ENCODE measurements around the gene CDH12. TPM values are rescaled to one million over a fixed set of nuclear protein-coding genes. Genes with fewer than 3 reads are reported as not detected.

The CDH12 gene
- total and polyA plus RNA-seq, 7 donors: not detected

DNA sequence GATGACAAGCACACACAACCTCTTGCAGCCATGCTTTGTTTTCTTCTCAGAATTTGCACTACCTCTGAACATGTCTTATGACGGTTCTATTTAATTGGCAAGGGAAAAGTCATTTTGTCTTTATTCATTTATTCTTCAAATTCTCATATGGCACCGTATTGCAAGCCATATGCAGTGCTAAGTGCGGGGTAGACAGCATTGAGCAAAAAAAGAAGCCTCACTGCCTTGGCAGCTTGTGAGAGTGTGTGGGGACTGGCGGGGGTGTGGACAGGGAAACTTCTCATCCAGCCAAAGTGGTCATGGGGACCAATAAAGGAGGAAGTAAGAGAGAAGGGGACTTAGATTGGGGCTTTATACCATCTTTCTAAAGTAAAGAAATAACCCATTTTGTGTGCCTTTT, 160.0 kb downstream of the CDH12 start:
- Histone ChIP-seq H3K27ac (no peak overlapping the region), H3K27me3 (ENCODE audit: insufficient read depth in 3 of 3, low read length in 2 of 3) (no peaks in the 10 kb centered on the region), H3K4me3 (no peak overlapping the region), H3K36me3 (ENCODE audit: insufficient read depth in 1 of 2, low read depth in 1 of 2) (no peaks in the 10 kb centered on the region), H3K4me1 (no peaks in the 10 kb centered on the region), H3K9me3 (no peaks in the 10 kb centered on the region)
- TF ChIP-seq, protein P1, sequence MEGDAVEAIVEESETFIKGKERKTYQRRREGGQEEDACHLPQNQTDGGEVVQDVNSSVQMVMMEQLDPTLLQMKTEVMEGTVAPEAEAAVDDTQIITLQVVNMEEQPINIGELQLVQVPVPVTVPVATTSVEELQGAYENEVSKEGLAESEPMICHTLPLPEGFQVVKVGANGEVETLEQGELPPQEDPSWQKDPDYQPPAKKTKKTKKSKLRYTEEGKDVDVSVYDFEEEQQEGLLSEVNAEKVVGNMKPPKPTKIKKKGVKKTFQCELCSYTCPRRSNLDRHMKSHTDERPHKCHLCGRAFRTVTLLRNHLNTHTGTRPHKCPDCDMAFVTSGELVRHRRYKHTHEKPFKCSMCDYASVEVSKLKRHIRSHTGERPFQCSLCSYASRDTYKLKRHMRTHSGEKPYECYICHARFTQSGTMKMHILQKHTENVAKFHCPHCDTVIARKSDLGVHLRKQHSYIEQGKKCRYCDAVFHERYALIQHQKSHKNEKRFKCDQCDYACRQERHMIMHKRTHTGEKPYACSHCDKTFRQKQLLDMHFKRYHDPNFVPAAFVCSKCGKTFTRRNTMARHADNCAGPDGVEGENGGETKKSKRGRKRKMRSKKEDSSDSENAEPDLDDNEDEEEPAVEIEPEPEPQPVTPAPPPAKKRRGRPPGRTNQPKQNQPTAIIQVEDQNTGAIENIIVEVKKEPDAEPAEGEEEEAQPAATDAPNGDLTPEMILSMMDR (IDR thresholded peaks at IDR 0.05): no peak
- no peak for DNase-seq
- WGBS, 3 donors: 65 to 93% (median 91%) methylated on average over 4 of the region's 4 CpGs
- intact Hi-C loops (cut with DNase I): no loop called here
- no peak for ATAC-seq

DNA sequence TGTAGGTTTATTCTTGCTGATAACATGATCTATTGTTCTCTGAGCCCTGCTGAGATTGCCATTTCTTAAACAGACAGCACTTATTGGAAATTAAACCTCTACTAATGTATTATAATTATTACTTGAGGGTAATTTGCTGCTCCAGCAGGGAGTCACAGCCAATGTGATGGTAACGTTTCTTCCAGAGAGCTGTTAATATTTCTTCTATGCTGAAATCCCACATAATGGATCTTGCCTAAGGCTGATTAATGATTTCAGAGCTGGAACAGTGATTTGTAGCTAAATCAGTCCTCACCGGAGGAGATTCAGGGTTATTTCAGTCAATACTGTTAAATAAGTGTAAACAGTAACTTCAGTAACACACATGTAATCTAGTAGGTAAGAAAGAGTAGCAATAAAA, 170.1 kb downstream of the CDH12 start:
- 34 to 42% (median 36%) methylated on average over 2 of the region's 2 CpGs for WGBS, 3 donors
- ATAC-seq: no peak
- DNase-seq: no peak
- H3K4me1 ChIP-seq: no peaks in the 10 kb centered on the region
- intact Hi-C loops (cut with DNase I): no loop called here
- TF ChIP-seq, protein P1 (IDR thresholded peaks at IDR 0.05): no peak
- H3K36me3 ChIP-seq (ENCODE audit: insufficient read depth in 1 of 2, low read depth in 1 of 2): no peaks in the 10 kb centered on the region
- no peak overlapping the region for H3K27ac ChIP-seq
- no peaks in the 10 kb centered on the region for H3K9me3 ChIP-seq
- no peak overlapping the region for H3K4me3 ChIP-seq
- no peaks in the 10 kb centered on the region for H3K27me3 ChIP-seq (ENCODE audit: insufficient read depth in 3 of 3, low read length in 2 of 3)

DNA sequence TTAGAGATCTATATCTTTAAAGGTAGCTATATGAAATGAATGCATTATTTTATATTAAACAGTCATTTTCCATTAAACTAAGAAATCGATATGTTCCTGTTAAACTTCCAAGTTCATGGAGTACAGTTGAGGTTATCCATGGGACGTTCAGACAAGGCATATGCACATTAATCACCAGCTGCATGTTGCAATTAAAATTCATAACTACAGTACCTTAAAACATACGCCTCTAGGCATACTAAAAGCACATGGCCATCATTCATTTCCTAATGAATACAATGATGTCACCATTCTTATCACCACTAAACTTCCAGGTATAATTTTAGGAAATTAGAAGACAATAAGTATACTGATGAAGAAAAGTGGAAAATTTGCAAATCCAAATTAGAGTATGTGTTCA, 174.3 kb downstream of the CDH12 start:
- Histone ChIP-seq H3K27me3 (ENCODE audit: insufficient read depth in 3 of 3, low read length in 2 of 3) (no peaks in the 10 kb centered on the region), H3K4me1 (no peaks in the 10 kb centered on the region), H3K36me3 (ENCODE audit: insufficient read depth in 1 of 2, low read depth in 1 of 2) (no peaks in the 10 kb centered on the region), H3K9me3 (no peaks in the 10 kb centered on the region), H3K27ac (no peak overlapping the region), H3K4me3 (no peak overlapping the region)
- 61 to 68% (median 66%) methylated on average over 3 of the region's 3 CpGs for WGBS, 3 donors
- ATAC-seq: no peak
- no peak for DNase-seq
- intact Hi-C loops (cut with DNase I): no loop called here
- TF ChIP-seq, protein P1 (IDR thresholded peaks at IDR 0.05): no peak

DNA sequence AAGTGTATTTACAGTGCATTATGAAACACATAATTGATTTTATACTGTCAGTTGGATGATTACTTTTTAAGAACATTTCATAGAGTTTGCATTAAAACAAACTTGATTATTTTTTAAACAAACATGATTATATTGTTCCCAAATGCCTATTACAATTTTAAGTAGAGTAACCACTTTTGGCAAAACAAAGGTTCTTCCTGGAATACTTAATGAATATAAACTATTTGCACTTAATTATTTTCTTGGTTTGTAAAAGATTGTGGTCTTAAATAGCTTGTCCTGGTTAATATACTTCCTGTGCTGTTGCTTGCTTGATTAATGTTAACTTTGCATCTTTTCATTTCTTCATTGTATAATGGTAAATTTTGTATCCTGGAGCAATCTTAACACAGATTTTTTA, 180.0 kb downstream of the CDH12 start:
- Histone ChIP-seq H3K4me3 (no peak overlapping the region), H3K36me3 (ENCODE audit: insufficient read depth in 1 of 2, low read depth in 1 of 2) (no peaks in the 10 kb centered on the region), H3K27me3 (ENCODE audit: insufficient read depth in 3 of 3, low read length in 2 of 3) (no peaks in the 10 kb centered on the region), H3K9me3 (no peaks in the 10 kb centered on the region), H3K27ac (no peak overlapping the region), H3K4me1 (no peaks in the 10 kb centered on the region)
- intact Hi-C loops (cut with DNase I): no loop called here
- DNase-seq (no peak), ATAC-seq (no peak)
- TF ChIP-seq, protein P1 (IDR thresholded peaks at IDR 0.05): no peak

DNA sequence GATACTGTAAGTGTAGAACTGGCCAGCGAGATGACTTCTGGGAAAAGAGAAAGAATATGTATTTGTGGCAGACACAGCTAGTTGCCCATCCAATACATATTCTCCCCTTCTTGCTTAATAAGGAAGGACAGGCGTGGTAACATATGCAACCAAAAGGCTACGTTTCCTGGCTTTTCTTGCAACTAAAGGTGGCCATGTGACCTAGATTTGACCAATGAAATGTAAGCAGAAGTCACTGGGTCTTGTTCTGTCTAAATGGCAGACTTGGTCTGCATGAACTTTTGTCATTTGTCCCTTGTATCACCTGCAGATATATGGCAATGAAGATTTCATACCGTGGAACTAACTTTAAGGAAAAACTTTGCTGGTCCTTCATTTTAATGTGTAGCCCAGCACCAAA, 183.8 kb downstream of the CDH12 start:
- Histone ChIP-seq H3K27me3 (ENCODE audit: insufficient read depth in 3 of 3, low read length in 2 of 3) (no peaks in the 10 kb centered on the region), H3K9me3 (no peaks in the 10 kb centered on the region), H3K27ac (no peak overlapping the region), H3K36me3 (ENCODE audit: insufficient read depth in 1 of 2, low read depth in 1 of 2) (no peaks in the 10 kb centered on the region), H3K4me3 (no peak overlapping the region), H3K4me1 (no peaks in the 10 kb centered on the region)
- ATAC-seq (no peak), DNase-seq (no peak)
- intact Hi-C loops (cut with DNase I): no loop called here
- WGBS, 3 donors: 50 to 61% (median 58%) methylated on average over 4 of the region's 4 CpGs
- TF ChIP-seq, protein P1 (IDR thresholded peaks at IDR 0.05): no peak

All from psoas muscle (tissue), 8 donors.